ENCODE measurements around the gene GALNTL6. TPM values are rescaled to one million over a fixed set of nuclear protein-coding genes. Genes with fewer than 3 reads are reported as not detected.

Gene GALNTL6
- total RNA-seq, 1 donor from 2014 or later = 0.13 TPM

DNA sequence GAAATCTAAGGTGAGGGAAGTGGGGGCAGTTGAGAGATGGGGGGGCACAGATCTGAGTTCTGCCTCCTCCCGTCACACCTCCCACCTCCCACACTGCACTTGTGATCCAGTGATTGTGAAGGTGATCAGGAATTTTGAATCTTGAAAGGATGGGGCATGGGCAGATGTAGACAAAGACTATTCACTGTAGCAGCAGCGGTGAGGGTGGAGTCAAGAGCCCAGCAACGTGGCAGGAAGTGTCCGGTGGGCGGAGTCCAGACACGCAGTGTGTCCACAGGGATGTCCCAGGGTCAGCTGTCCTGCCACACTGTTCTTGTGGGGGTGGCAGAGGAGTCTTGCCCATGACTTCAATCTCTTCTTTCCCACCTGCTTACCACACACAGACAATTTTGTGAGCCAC is 1024.9 kb downstream of the GALNTL6 start:
- DNase-seq (ENCODE audit: low read depth) = no peak
- no peaks in the 10 kb centered on the region for H3K27me3 ChIP-seq (ENCODE audit: control insufficient read depth, insufficient read depth, low read length)
- H3K36me3 ChIP-seq (ENCODE audit: control insufficient read depth, insufficient read depth, low read length) = no peaks in the 10 kb centered on the region
- TF ChIP-seq, protein P1, sequence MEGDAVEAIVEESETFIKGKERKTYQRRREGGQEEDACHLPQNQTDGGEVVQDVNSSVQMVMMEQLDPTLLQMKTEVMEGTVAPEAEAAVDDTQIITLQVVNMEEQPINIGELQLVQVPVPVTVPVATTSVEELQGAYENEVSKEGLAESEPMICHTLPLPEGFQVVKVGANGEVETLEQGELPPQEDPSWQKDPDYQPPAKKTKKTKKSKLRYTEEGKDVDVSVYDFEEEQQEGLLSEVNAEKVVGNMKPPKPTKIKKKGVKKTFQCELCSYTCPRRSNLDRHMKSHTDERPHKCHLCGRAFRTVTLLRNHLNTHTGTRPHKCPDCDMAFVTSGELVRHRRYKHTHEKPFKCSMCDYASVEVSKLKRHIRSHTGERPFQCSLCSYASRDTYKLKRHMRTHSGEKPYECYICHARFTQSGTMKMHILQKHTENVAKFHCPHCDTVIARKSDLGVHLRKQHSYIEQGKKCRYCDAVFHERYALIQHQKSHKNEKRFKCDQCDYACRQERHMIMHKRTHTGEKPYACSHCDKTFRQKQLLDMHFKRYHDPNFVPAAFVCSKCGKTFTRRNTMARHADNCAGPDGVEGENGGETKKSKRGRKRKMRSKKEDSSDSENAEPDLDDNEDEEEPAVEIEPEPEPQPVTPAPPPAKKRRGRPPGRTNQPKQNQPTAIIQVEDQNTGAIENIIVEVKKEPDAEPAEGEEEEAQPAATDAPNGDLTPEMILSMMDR (IDR thresholded peaks at IDR 0.05; ENCODE audit: insufficient read depth, low read length, poor library complexity, severe bottlenecking) = no peak
- H3K4me3 ChIP-seq (ENCODE audit: low read depth, low read length) = no peak overlapping the region

DNA sequence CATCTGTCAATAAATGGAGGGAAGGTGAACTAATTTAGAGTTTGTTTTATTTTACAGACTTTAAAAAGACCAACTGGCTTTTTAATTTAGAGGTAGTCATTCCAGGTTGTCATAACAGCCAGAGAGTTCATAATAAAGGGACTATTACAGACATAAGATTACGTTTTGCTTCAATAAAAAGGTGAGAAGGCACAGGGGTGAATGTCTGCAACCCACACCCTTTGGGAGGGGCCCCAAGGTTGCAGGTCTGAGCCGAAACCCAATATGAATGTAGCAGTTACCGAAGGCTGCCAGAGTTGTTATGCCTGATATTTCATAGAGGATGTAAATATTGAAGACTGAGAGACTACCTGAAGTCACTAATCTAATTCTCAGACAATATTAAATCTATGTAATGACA is 1025.7 kb downstream of the GALNTL6 start:
- no peak for DNase-seq (ENCODE audit: low read depth)
- no peaks in the 10 kb centered on the region for H3K36me3 ChIP-seq (ENCODE audit: control insufficient read depth, insufficient read depth, low read length)
- TF ChIP-seq, protein P1 (IDR thresholded peaks at IDR 0.05; ENCODE audit: insufficient read depth, low read length, poor library complexity, severe bottlenecking) = no peak
- H3K4me3 ChIP-seq (ENCODE audit: low read depth, low read length) = no peak overlapping the region
- H3K27me3 ChIP-seq (ENCODE audit: control insufficient read depth, insufficient read depth, low read length) = no peaks in the 10 kb centered on the region

DNA sequence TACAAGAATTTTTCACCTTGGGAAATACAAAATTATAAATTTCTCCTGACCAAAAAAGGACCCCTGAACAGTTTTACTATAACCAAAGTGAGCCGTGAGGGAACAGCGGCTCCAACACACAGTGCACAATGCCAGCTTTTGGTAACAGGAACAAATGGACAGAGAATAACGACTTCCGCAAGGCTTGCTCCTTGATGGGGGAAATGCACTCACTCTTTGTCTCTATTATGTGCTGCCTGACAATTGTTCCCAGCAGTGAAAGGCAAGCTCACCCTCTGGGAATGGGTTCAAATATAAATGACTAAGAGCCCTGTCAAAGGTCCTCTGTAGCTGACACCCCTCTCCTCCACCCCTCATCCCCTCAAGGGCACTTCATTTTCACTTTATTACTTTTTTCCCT is 1029.6 kb downstream of the GALNTL6 start:
- TF ChIP-seq, protein P1 (IDR thresholded peaks at IDR 0.05; ENCODE audit: insufficient read depth, low read length, poor library complexity, severe bottlenecking) = no peak
- H3K36me3 ChIP-seq (ENCODE audit: control insufficient read depth, insufficient read depth, low read length) = no peaks in the 10 kb centered on the region
- H3K4me3 ChIP-seq (ENCODE audit: low read depth, low read length) = no peak overlapping the region
- DNase-seq (ENCODE audit: low read depth) = no peak
- no peaks in the 10 kb centered on the region for H3K27me3 ChIP-seq (ENCODE audit: control insufficient read depth, insufficient read depth, low read length)

DNA sequence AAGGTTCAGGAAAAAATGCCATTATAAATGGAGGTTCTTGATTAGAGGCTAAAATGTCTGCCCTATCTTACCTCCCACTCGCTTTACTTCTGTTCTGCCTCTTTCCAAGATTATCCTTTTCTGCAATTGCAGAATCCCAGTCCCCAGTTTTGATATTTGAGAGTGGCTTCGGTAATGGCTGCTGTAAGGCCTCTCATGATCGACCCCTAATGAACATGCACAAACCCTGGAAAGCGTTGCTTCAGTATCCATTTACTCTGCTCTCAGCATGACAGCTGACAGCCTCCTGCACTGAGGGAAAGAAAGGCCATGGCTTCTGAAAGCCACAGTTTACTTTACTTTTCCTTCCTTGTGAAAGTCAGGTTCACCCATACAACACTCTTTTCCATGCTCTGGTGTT is 1030.0 kb downstream of the GALNTL6 start:
- DNase-seq (ENCODE audit: low read depth) = no peak
- Histone ChIP-seq H3K27me3 (ENCODE audit: control insufficient read depth, insufficient read depth, low read length) (no peaks in the 10 kb centered on the region), H3K36me3 (ENCODE audit: control insufficient read depth, insufficient read depth, low read length) (no peaks in the 10 kb centered on the region), H3K4me3 (ENCODE audit: low read depth, low read length) (no peak overlapping the region)
- TF ChIP-seq, protein P1 (IDR thresholded peaks at IDR 0.05; ENCODE audit: insufficient read depth, low read length, poor library complexity, severe bottlenecking) = no peak

DNA sequence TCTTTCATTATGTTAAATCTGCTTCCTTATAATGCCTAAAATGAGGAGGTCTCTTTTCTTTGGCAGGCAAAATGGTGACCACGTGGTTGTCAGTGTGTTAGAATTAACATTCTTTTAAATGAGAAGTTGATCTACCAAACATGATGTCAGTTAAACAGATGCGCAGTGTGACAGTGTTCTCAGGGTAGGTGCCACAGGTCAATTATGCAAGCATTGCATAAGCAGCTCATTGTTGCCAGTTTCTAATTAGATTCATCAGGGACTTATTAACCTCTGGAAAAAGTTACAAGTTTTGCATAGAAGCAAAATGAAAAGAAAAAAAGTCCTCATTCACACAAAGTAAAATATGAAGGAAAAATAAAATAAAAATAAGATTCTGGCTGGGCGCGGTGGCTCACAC is 1031.4 kb downstream of the GALNTL6 start:
- DNase-seq (ENCODE audit: low read depth) = no peak
- no peaks in the 10 kb centered on the region for H3K36me3 ChIP-seq (ENCODE audit: control insufficient read depth, insufficient read depth, low read length)
- TF ChIP-seq, protein P1 (IDR thresholded peaks at IDR 0.05; ENCODE audit: insufficient read depth, low read length, poor library complexity, severe bottlenecking) = no peak
- no peak overlapping the region for H3K4me3 ChIP-seq (ENCODE audit: low read depth, low read length)
- H3K27me3 ChIP-seq (ENCODE audit: control insufficient read depth, insufficient read depth, low read length) = no peaks in the 10 kb centered on the region

DNA sequence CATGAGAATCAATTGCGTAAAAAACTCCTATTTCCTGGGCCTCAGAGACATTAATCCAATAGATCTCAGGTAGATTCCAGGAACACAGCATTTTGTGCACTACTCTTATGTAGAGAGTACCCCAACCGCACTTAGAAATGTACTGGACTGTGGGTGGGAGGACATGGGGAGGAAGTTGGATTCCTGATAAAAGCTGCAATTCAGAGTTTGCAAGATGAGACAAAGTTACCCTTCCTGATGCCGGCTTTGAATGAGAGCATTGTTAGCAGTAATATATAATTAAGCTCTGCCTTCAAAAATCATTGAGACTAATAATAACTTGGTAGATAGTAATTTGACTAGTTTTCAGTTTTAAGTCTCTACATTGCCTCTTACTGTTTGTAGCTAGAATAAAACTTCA is 1032.1 kb downstream of the GALNTL6 start:
- no peaks in the 10 kb centered on the region for H3K36me3 ChIP-seq (ENCODE audit: control insufficient read depth, insufficient read depth, low read length)
- no peak overlapping the region for H3K4me3 ChIP-seq (ENCODE audit: low read depth, low read length)
- H3K27me3 ChIP-seq (ENCODE audit: control insufficient read depth, insufficient read depth, low read length) = no peaks in the 10 kb centered on the region
- no peak for DNase-seq (ENCODE audit: low read depth)
- TF ChIP-seq, protein P1 (IDR thresholded peaks at IDR 0.05; ENCODE audit: insufficient read depth, low read length, poor library complexity, severe bottlenecking) = no peak

Measured in kidney epithelial cell (primary cell).